Purkinje cell (primary cell): ENCODE measurements around the gene ZNF821. TPM values are rescaled to one million over a fixed set of nuclear protein-coding genes. Genes with fewer than 3 reads are reported as not detected.

Source experiments
- polyA plus RNA-seq: library from polyadenylated mRNA; unstranded; fragments of >200 nt; fragmentation: Nextera tagmentation; gene quantifications from 2 replicates; pipeline ENCODE4 v1.2.1, GENCODE V29; 2014

Gene ZNF821, protein sequence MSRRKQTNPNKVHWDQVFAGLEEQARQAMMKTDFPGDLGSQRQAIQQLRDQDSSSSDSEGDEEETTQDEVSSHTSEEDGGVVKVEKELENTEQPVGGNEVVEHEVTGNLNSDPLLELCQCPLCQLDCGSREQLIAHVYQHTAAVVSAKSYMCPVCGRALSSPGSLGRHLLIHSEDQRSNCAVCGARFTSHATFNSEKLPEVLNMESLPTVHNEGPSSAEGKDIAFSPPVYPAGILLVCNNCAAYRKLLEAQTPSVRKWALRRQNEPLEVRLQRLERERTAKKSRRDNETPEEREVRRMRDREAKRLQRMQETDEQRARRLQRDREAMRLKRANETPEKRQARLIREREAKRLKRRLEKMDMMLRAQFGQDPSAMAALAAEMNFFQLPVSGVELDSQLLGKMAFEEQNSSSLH
- polyA plus RNA-seq, result 3.9 TPM in 2 replicates

DNA sequence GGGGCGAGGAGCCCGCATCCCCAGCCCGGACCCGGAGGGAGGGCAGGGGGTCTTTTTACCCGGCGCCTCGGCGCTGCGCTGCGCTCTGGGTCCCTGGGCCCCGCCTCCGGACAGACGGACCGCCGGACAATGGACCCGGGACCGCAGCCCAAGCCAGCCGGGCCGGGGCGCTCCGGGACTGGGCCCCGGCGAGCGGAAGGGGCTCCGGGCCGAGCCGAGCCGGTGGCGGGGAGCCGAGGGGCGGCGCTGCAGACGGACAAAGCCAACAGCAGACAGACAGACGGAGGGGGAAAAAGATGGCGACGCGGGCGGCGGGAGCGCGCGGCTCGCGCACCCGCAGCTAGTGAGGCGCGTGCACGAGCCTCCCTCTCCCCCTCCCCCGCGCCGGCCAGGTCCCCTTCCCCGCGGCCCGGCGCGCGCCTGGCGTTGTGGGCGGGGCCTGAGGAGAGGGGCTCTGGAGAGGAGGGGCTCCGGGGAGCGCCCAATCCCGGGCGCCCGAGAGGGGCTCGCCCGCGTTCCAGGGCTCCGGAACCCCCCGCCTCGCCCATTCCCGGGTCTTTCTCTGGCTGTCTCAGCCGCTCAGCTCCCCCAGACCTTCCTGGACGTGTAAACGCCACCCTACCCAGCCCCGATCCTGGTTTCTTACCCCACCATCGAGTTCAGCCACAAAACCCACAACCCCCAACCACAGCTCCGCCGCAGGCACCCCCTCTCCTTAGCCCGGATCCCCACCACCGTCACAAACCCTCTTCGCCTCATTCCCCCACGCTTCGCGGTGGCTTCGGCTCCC lies at the start of gene ZNF821:
TSS of gene ZNF821 (minus strand) at position 334 of the 790 bp plus-strand sequence. CDS start 4,236 bp downstream, outside the sequence.

DNA sequence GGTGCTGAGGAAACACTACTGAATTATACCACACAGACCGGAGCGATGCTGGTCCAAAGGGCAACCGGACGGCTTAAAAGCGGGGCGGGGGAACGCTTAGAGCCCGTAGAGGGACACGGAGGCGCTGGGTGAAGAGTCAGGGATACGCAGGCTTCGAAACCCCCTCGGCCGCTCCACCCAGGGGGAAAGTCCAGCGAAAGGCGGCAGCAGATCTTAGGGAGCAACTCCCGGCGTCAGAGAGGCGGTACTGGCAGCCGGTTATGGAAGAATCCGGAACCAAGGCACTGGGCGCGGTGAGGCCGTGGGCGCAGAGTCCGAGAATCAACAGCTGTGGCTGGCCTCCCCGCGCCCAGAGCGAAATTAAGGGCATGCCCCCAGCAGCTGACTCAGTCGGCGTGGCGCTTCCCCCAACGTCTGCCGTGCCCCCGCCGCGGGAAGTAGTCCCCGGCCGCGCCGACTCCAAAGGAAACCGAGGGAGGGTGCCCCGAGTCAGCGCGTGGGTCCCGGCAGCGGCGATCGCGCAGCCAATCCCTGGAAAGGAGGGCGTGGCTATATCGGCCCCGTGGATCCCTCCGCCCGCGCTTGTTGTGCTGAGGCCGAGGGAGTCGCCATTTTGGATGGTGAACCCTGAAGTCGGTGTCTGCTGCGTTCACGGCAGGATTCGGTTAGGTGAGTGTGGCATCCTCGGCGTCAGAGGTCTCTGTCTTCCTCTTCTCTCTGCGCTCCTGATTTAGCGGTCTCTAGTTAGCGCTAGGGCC lies 11.1 kb upstream of the ZNF821 start, which contains the start of gene IST1:
TSS of gene IST1 (plus strand) at position 611 of the 758 bp plus-strand sequence. CDS start 20,110 bp downstream, outside the sequence.

DNA sequence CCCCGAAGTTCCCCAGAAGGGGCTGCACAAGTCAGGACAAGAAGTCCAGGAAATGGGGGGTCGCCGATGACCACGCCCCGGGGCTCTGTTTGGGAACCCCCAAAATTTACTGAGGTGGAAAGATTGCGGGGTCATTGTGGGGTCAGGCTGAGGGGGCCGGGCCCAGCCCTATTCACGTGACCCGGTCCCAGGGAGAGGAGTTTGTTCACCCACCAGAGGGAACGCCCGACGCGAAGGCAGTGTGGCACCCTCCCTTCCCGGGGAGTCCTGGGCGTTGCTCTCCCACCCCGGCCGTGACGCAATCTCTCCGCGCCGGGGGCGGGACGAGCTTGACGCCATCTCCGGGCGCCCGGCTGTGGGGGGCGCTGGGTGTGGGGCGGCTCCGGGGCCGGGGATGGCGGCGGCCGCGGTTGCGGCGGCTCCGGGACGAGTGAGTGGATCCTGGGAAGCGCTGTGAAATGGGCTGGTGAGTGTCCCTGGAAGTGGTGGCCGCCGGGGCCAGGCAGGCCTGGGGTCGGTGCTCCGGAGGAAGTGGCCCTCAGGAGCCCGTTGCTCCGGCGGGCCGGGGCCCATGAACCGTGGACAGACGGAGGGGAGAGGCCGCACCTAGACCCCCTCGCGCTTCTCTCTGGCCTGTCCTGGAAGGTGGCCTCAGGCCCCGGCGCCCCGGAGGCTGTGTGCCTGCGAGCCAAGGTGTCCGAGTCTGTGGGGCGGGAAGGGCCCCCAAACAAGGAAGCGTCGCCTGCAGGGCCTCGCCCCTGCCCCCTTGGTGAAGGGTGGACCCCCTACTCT lies 38.1 kb downstream of the ZNF821 start, which contains the start of gene ATXN1L:
TSS of gene ATXN1L (plus strand) at position 338 of the 792 bp plus-strand sequence. CDS start 3,765 bp downstream, outside the sequence.

Other genes starting within 250 kb of the ZNF821 start
- gene PHLPP2, start 159.5 kb downstream of the ZNF821 start, polyA plus RNA-seq, result 5.5 and 5.6 TPM in 2 replicates
- gene AP1G1, start 75.3 kb downstream of the ZNF821 start, polyA plus RNA-seq, result 23.1 and 34.5 TPM in 2 replicates
- 8.8 and 13.7 TPM in 2 replicates for gene ATXN1L, start 38.2 kb downstream of the ZNF821 start, polyA plus RNA-seq
- gene IST1, start 11.3 kb upstream of the ZNF821 start, polyA plus RNA-seq, result 31.3 and 52.5 TPM in 2 replicates
- gene PKD1L3, start 116.2 kb upstream of the ZNF821 start, polyA plus RNA-seq, result not detected in 2 replicates
- gene DHODH, start 124.6 kb upstream of the ZNF821 start, polyA plus RNA-seq, result 2.1 and 3.3 TPM in 2 replicates
- 0.31 TPM in 1 of 2 replicates, not detected in the other for gene HP, start 170.3 kb upstream of the ZNF821 start, polyA plus RNA-seq
- 2.5 and 4.0 TPM in 2 replicates for gene HPR, start 179.0 kb upstream of the ZNF821 start, polyA plus RNA-seq
- 8.7 and 14.4 TPM in 2 replicates for gene TXNL4B, start 209.4 kb upstream of the ZNF821 start, polyA plus RNA-seq
- gene DHX38, start 209.7 kb upstream of the ZNF821 start, polyA plus RNA-seq, result 5.8 and 9.3 TPM in 2 replicates